ENCODE data around the gene SPATA3. TPM values are rescaled to one million over a fixed set of nuclear protein-coding genes. Genes with fewer than 3 reads are reported as not detected.

SPATA3 gene
- total and polyA plus RNA-seq, 2 of the 13 experiments (the other 11 are each of a cell fraction or from before 2014, with no cell fraction given) = not detected

DNA sequence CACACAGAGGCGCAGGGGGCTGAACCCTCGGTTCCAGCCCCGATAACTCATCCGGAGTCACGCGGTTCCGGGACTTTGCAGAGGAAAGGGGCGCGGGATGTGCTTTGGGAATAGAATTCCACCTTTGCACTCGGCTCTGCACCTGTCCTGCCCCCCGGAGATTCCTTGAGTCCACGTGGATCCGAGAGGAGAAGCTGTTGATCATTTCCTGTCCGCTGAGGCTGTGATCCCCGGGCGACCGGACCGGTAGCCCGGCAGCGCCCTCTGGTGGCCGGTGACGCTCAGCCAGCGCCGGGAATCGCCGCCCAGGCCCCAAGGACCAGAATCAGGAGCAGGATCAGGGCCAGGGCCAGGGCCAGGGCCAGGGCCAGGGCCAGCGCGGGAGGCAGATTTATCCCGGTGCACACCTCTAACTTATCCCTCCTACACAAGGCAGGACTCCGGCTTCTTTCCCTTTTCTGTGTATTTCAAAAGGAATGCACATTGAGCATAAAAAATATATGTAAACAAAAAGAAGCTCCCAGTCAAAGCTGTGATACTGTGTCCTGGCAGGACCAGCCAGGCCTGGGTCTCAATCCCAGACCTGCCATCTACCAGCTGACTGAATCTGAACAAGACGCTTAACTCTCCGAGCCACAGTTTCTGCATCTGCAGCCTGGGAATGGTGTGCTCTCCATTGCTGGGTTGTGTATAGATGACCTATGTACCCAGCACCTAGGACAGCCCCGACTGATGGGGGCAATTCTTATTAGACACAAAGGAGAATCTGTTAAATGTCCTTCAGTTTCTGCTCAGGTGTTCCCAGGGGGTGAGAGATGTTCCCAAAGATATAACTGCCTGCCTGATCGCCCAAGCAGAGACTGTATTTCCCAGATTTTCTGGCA, 8.5 kb upstream of the SPATA3 start (continued):
- TF ChIP-seq, protein P1, sequence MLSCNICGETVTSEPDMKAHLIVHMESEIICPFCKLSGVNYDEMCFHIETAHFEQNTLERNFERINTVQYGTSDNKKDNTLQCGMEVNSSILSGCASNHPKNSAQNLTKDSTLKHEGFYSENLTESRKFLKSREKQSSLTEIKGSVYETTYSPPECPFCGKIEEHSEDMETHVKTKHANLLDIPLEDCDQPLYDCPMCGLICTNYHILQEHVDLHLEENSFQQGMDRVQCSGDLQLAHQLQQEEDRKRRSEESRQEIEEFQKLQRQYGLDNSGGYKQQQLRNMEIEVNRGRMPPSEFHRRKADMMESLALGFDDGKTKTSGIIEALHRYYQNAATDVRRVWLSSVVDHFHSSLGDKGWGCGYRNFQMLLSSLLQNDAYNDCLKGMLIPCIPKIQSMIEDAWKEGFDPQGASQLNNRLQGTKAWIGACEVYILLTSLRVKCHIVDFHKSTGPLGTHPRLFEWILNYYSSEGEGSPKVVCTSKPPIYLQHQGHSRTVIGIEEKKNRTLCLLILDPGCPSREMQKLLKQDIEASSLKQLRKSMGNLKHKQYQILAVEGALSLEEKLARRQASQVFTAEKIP (CRISPR knock-in tag; IDR thresholded peaks at IDR 0.05; ENCODE audit: borderline replicate concordance) = no peak
- TF ChIP-seq XBP1 (CRISPR knock-in tag; IDR thresholded peaks at IDR 0.05) = no peak
- TF ChIP-seq, protein P2, sequence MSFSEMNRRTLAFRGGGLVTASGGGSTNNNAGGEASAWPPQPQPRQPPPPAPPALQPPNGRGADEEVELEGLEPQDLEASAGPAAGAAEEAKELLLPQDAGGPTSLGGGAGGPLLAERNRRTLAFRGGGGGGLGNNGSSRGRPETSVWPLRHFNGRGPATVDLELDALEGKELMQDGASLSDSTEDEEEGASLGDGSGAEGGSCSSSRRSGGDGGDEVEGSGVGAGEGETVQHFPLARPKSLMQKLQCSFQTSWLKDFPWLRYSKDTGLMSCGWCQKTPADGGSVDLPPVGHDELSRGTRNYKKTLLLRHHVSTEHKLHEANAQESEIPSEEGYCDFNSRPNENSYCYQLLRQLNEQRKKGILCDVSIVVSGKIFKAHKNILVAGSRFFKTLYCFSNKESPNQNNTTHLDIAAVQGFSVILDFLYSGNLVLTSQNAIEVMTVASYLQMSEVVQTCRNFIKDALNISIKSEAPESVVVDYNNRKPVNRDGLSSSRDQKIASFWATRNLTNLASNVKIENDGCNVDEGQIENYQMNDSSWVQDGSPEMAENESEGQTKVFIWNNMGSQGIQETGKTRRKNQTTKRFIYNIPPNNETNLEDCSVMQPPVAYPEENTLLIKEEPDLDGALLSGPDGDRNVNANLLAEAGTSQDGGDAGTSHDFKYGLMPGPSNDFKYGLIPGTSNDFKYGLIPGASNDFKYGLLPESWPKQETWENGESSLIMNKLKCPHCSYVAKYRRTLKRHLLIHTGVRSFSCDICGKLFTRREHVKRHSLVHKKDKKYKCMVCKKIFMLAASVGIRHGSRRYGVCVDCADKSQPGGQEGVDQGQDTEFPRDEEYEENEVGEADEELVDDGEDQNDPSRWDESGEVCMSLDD (CRISPR knock-in tag; IDR thresholded peaks at IDR 0.05; ENCODE audit: borderline replicate concordance) = no peak
- TF ChIP-seq, protein P3, sequence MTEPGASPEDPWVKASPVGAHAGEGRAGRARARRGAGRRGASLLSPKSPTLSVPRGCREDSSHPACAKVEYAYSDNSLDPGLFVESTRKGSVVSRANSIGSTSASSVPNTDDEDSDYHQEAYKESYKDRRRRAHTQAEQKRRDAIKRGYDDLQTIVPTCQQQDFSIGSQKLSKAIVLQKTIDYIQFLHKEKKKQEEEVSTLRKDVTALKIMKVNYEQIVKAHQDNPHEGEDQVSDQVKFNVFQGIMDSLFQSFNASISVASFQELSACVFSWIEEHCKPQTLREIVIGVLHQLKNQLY (CRISPR knock-in tag; IDR thresholded peaks at IDR 0.05) = peak; percentile 13; the same call in 1 of the 2 replicates
- TF ChIP-seq, protein P4, sequence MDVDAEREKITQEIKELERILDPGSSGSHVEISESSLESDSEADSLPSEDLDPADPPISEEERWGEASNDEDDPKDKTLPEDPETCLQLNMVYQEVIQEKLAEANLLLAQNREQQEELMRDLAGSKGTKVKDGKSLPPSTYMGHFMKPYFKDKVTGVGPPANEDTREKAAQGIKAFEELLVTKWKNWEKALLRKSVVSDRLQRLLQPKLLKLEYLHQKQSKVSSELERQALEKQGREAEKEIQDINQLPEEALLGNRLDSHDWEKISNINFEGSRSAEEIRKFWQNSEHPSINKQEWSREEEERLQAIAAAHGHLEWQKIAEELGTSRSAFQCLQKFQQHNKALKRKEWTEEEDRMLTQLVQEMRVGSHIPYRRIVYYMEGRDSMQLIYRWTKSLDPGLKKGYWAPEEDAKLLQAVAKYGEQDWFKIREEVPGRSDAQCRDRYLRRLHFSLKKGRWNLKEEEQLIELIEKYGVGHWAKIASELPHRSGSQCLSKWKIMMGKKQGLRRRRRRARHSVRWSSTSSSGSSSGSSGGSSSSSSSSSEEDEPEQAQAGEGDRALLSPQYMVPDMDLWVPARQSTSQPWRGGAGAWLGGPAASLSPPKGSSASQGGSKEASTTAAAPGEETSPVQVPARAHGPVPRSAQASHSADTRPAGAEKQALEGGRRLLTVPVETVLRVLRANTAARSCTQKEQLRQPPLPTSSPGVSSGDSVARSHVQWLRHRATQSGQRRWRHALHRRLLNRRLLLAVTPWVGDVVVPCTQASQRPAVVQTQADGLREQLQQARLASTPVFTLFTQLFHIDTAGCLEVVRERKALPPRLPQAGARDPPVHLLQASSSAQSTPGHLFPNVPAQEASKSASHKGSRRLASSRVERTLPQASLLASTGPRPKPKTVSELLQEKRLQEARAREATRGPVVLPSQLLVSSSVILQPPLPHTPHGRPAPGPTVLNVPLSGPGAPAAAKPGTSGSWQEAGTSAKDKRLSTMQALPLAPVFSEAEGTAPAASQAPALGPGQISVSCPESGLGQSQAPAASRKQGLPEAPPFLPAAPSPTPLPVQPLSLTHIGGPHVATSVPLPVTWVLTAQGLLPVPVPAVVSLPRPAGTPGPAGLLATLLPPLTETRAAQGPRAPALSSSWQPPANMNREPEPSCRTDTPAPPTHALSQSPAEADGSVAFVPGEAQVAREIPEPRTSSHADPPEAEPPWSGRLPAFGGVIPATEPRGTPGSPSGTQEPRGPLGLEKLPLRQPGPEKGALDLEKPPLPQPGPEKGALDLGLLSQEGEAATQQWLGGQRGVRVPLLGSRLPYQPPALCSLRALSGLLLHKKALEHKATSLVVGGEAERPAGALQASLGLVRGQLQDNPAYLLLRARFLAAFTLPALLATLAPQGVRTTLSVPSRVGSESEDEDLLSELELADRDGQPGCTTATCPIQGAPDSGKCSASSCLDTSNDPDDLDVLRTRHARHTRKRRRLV (CRISPR knock-in tag; IDR thresholded peaks at IDR 0.05) = no peak
- no peak for TF ChIP-seq HOXA5 (CRISPR knock-in tag; IDR thresholded peaks at IDR 0.05)
- peak; percentile 48 for TF ChIP-seq ZSCAN21 (CRISPR knock-in tag; IDR thresholded peaks at IDR 0.05; ENCODE audit: borderline replicate concordance)
- TF ChIP-seq, protein P5, sequence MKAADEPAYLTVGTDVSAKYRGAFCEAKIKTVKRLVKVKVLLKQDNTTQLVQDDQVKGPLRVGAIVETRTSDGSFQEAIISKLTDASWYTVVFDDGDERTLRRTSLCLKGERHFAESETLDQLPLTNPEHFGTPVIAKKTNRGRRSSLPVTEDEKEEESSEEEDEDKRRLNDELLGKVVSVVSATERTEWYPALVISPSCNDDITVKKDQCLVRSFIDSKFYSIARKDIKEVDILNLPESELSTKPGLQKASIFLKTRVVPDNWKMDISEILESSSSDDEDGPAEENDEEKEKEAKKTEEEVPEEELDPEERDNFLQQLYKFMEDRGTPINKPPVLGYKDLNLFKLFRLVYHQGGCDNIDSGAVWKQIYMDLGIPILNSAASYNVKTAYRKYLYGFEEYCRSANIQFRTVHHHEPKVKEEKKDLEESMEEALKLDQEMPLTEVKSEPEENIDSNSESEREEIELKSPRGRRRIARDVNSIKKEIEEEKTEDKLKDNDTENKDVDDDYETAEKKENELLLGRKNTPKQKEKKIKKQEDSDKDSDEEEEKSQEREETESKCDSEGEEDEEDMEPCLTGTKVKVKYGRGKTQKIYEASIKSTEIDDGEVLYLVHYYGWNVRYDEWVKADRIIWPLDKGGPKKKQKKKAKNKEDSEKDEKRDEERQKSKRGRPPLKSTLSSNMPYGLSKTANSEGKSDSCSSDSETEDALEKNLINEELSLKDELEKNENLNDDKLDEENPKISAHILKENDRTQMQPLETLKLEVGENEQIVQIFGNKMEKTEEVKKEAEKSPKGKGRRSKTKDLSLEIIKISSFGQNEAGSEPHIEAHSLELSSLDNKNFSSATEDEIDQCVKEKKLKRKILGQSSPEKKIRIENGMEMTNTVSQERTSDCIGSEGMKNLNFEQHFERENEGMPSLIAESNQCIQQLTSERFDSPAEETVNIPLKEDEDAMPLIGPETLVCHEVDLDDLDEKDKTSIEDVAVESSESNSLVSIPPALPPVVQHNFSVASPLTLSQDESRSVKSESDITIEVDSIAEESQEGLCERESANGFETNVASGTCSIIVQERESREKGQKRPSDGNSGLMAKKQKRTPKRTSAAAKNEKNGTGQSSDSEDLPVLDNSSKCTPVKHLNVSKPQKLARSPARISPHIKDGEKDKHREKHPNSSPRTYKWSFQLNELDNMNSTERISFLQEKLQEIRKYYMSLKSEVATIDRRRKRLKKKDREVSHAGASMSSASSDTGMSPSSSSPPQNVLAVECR (CRISPR knock-in tag; IDR thresholded peaks at IDR 0.05; ENCODE audit: borderline replicate concordance) = peak; percentile 70; the same call in 1 of the 2 replicates
- TF ChIP-seq MAF1 (CRISPR knock-in tag; IDR thresholded peaks at IDR 0.05; ENCODE audit: borderline replicate concordance) = no peak
- no peak for TF ChIP-seq NFE2L1 (CRISPR knock-in tag; IDR thresholded peaks at IDR 0.05; ENCODE audit: borderline replicate concordance)
- TF ChIP-seq HNRNPLL (IDR thresholded peaks at IDR 0.05; ENCODE audit: low read depth, low read length, poor library complexity, severe bottlenecking) = no peak
- TF ChIP-seq FOXO1 (CRISPR knock-in tag; IDR thresholded peaks at IDR 0.05) = peak; percentile 72
